HepG2 (cell line): ENCODE data around the gene RNF5. TPM values are rescaled to one million over a fixed set of nuclear protein-coding genes. Genes with fewer than 3 reads are reported as not detected.

Experiments
- ATF2 ChIP-seq: sonication (generic); formaldehyde crosslinking; IDR thresholded peaks from 2 replicates; pipeline ENCODE4 v1.4.0; 2020; ENCODE audit warnings: missing genetic modification reagents
- BCL3 ChIP-seq: sonication (generic); formaldehyde crosslinking; IDR thresholded peaks from 2 replicates; pipeline ENCODE4 v1.5.1; 2020; ENCODE audit warnings: mild to moderate bottlenecking, missing genetic modification reagents, moderate library complexity
- DMAP1 ChIP-seq: IDR thresholded peaks from 2 replicates; pipeline ENCODE4 v1.6.1; 2016
- ERF ChIP-seq: IDR thresholded peaks from 2 replicates; pipeline ENCODE4 v1.6.1; 2018; ENCODE audit warnings: missing biosample characterization, missing genetic modification reagents
- MED1 ChIP-seq: sonication (generic); formaldehyde crosslinking; IDR thresholded peaks from 2 replicates; pipeline ENCODE4 v1.4.0; 2020; ENCODE audit warnings: missing genetic modification reagents
- PRDM10 ChIP-seq: sonication (generic); formaldehyde crosslinking; IDR thresholded peaks from 2 replicates; pipeline ENCODE4 v1.4.0; 2020; ENCODE audit warnings: low read depth, missing genetic modification reagents
- RFX5 ChIP-seq: IDR thresholded peaks from 2 replicates; pipeline ENCODE4 v1.6.1; 2011; ENCODE audit warnings: low read depth, low read length, improper control_type of control experiment
- RNF2 ChIP-seq: fragments of 450-650 bp; conservative IDR thresholded peaks from 2 replicates; pipeline ENCODE4 v1.6.1; 2016; ENCODE audit warnings: low read depth
- TFDP1 ChIP-seq: IDR thresholded peaks from 2 replicates; pipeline ENCODE4 v1.6.1; 2016; ENCODE audit warnings: missing compliant biosample characterization, missing genetic modification reagents, borderline replicate concordance
- ZBTB37 ChIP-seq: sonication (generic); formaldehyde crosslinking; IDR thresholded peaks from 2 replicates; pipeline ENCODE4 v1.4.0; 2020; ENCODE audit warnings: mild to moderate bottlenecking, missing genetic modification reagents
- ZGPAT ChIP-seq: IDR thresholded peaks from 2 replicates; pipeline ENCODE4 v1.6.1; 2016; ENCODE audit warnings: mild to moderate bottlenecking
- ZNF251 ChIP-seq: sonication (generic); formaldehyde crosslinking; IDR thresholded peaks from 2 replicates; pipeline ENCODE4 v1.9.0; 2021; ENCODE audit warnings: mild to moderate bottlenecking, missing genetic modification reagents
- ZNF326 ChIP-seq: sonication (generic); formaldehyde crosslinking; IDR thresholded peaks from 2 replicates; pipeline ENCODE4 v1.4.0; 2020; ENCODE audit warnings: missing genetic modification reagents, borderline replicate concordance
- ZNF367 ChIP-seq: sonication (generic); formaldehyde crosslinking; IDR thresholded peaks from 2 replicates; pipeline ENCODE4 v1.4.0; 2020; ENCODE audit warnings: missing genetic modification reagents, borderline replicate concordance
- ZNF615 ChIP-seq: sonication (generic); formaldehyde crosslinking; IDR thresholded peaks from 2 replicates; pipeline ENCODE4 v1.5.0; 2020; ENCODE audit warnings: mild to moderate bottlenecking, missing genetic modification reagents, borderline replicate concordance
- ZNF781 ChIP-seq: sonication (generic); formaldehyde crosslinking; IDR thresholded peaks from 2 replicates; pipeline ENCODE4 v1.5.1; 2020; ENCODE audit warnings: borderline replicate concordance, mild to moderate bottlenecking, missing genetic modification reagents; ENCODE audit errors: not compliant biosample characterization
- ZNF816 ChIP-seq: sonication (generic); formaldehyde crosslinking; IDR thresholded peaks from 2 replicates; pipeline ENCODE4 v1.8.0; 2022; ENCODE audit warnings: missing genetic modification reagents, mild to moderate bottlenecking, borderline replicate concordance
- ZSCAN12 ChIP-seq: sonication (generic); formaldehyde crosslinking; IDR thresholded peaks from 2 replicates; pipeline ENCODE4 v1.9.0; 2021; ENCODE audit warnings: mild to moderate bottlenecking, missing genetic modification reagents
- polyA plus RNA-seq, 8 experiments: library from polyadenylated mRNA; depleted of rRNA in 3 of 8; stranded (reverse) in 7 of 8; unstranded in 1 of 8; fragments of >200 nt; fragmentation: Illumina TruSeq in 4 of 8; extraction: Trizol in 4 of 8; gene quantifications; 2 replicates each; pipeline versions ENCODE4 v1.2.1 to v1.2.3, GENCODE V29; 2011 to 2016; ENCODE audit warnings: low read depth in 4 of 8, missing spikeins in 1 of 8, mixed read lengths in 1 of 8; ENCODE audit not compliant: insufficient read depth in 1 of 8
- total RNA-seq, 5 experiments: library from RNA; depleted of rRNA; stranded (reverse); fragments of >200 nt; fragmentation: Illumina TruSeq; extraction: Trizol; gene quantifications; 2 replicates each; pipeline ENCODE4 v1.2.3, GENCODE V29; 2016; ENCODE audit warnings: low read depth in 1 of 5

The RNF5 gene
- total and polyA plus RNA-seq, 2 of the 13 experiments (the other 11 are each of a cell fraction or from before 2014, with no cell fraction given) = 98.0 to 131 TPM

DNA sequence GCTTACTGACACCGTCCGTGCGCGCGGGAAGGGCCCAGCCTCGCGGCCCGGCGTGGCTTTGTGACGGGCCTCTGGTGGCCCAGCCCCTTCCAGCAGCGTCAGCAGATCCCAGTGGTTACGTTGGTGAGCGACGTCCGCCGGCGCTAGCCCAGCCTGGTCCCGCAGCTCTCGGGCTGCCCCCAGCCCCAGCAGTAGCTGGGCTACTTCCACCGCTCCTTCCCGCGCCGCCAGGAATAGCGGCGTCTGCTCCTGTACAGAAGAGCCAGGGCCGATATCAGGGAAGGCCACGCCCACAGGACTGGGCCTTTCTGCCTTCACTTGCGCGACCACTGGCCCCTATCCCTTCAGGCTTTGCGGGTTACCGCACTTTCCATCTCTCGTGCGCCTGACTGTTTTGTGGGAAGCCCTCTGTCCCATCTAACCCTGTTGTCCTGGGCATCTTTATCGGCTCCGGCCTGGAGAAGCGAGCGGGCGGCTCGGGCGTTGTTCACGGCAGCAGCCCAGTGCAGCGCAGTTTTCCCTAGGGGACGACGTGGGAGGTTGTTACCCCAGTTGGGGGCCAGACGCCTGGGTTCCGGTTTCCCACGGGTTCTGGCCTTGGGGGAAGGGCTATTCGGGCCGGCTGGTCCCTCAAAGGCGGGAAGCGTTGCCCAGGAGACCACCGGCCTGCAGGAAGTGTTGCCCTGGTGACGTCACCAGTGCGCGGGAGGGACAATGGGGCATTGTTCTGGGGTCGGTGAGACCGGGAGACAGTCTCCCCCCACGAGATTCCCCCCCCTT lies 17.9 kb downstream of the RNF5 start (continued):
- TF ChIP-seq ZGPAT (CRISPR knock-in tag) = peak; percentile 92
- 0 out of 2 replicates have a peak, but pooled peaks have one; percentile 57 for TF ChIP-seq ZNF251 (CRISPR knock-in tag)
- TF ChIP-seq BCL3 (CRISPR knock-in tag) = peak; percentile 80; the same call in 1 of the 2 replicates
- TF ChIP-seq TFDP1 = peak; percentile 97
- TF ChIP-seq DMAP1 = peak; percentile 86
- 0 out of 2 replicates have a peak, but pooled peaks have one; percentile 29 for TF ChIP-seq ZNF615 (CRISPR knock-in tag)
- peak; percentile 84 for TF ChIP-seq ZNF781
- peak; percentile 81 for TF ChIP-seq ATF2 (CRISPR knock-in tag)
- TF ChIP-seq ERF (CRISPR knock-in tag) = peak; percentile 95
- TF ChIP-seq PRDM10 (CRISPR knock-in tag) = 0 out of 2 replicates have a peak, but pooled peaks have one; percentile 19
- TF ChIP-seq ZSCAN12 (CRISPR knock-in tag) = 0 out of 2 replicates have a peak, but pooled peaks have one; percentile 81
- peak; percentile 72; the same call in 1 of the 2 replicates for TF ChIP-seq MED1
- TF ChIP-seq ZNF367 = no peak
- TF ChIP-seq ZNF816 = no peak; the same call in 1 of the 2 replicates
- TF ChIP-seq RNF2 = peak; percentile 85; the same call in 1 of the 2 replicates
- peak; percentile 71; the same call in 1 of the 2 replicates for TF ChIP-seq RFX5
- no peak; the same call in 1 of the 2 replicates for TF ChIP-seq ZBTB37 (CRISPR knock-in tag)
- no peak for TF ChIP-seq ZNF326 (CRISPR knock-in tag)
